HG03103 (cell line): Measurements from ENCODE around the gene RALGAPA1.
"Not testable (repeated sequence)": the region's sequence is repeated elsewhere in the genome, so short reads cannot be mapped to it uniquely, and the experiment has no call there.

Experiments used
- ATAC-seq: cut with Tn5 transposase; IDR thresholded peaks from one replicate; pipeline ENCODE4 v1.9.1; 2021; ENCODE audit warnings: low read depth; ENCODE audit not compliant: unreplicated experiment

RALGAPA1 gene

DNA sequence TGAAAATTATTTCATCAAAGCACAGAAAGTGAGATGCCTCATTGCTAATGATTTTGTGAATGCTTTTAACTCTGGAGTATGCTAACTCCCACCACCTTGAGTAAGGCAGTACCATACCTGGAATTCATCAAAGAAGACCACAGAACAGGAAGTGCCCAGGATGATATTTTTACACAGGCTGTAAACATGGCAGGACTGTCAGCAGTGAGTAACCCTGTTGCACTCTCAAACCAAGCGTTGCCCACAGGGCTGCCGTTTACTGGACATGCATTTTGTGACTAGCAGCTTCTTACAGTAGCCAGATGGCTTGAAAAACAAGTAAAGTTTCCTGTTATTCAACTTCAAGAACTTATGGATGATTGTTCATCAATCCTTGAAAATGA, 42.4 kb downstream of the RALGAPA1 start:
- ATAC-seq: no peak

DNA sequence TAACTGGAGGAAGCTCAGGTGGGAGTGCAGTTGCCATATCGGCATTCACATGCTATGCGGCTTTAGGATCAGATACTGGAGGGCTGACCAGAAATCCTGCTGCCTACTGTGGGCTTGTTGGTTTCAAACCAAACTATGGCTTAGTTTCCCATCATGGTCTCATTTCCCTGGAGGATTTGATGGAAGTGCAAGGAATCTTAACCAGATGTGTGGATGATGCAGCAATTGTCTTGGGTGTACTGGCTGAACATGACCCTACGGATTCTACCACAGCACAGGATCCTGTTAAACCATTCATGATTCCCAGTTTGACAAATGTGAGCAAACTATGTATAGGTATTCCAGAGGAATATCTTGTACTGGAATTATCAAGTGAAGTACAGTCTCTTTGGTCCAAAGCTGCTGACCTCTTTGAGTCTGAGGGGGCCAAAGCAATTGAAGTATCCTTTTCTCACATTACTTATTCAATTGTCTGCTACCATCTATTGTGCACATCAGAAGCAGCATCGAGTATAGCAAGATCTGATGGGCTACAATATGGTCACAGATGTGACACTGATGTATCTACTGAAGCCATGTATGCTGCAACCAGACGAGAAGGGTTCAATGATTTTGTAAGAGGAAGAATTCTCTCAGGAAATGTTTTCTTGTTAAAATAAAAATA, 42.9 kb downstream of the RALGAPA1 start:
- no peak for ATAC-seq

DNA sequence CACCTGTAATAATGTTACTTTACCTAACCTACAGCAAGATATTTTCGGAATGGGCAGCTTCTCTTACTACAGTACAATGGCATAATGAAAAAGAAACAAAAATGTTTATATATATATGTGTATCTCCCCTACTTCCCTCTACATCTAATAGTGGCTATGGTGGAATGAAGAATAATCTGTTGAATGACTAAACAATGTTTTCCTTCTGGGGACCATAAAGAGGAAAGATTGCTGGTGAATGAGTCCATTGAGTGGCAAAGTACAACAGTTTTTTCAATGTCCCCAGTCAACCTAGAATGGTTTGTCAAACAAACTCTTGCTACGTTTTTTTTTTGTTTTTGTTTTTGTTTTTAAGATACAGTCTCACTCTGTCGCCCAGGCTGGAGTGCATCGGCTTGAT, 47.2 kb downstream of the RALGAPA1 start:
- ATAC-seq: no peak

DNA sequence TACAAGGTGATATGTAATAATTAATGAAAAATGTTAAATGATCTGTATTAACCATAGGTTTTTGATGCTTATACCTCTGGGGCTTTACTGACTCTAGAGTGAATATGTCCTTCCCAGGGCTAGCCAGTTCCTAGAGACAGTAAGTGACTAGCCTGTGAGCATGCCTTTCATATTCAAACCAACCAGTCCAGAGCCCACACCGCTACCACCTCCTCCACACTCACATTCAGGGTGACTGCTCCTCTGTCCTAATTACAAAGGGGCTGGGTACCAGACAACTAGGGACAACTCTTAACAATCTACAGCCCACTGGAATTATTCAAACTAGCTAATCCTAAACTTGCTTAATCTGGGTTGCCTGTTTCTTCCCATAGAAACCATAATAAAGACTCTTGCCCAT, 49.0 kb downstream of the RALGAPA1 start:
- no peak for ATAC-seq

DNA sequence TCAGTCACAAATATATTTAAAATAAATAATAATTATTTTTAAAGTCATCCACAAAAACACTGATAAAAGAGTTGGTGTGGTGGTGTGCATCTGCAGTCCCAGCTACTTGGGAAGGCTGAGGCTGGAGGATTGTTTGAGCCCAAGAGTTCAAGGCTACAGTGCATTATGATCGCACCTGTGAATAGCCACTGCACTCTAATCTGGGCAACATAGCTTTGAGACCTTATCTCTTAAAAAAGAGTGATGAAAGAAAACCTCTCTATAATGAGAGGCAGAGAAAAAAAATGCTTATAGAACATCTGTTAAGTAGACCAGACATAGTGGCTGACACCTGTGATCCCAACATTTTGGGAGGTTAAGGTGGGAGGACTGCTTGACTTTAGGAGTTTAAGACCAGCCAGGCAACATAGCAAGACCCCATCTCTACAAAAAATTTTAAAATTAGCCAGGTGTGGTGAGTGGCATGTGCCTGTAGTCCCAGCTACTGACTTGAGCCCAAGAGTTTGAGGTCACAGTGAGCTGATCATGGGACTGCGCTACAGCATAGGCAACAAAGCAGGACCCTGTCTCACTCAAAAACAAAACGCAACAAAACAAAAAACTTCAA, 50.5 kb downstream of the RALGAPA1 start:
- ATAC-seq: no peak

DNA sequence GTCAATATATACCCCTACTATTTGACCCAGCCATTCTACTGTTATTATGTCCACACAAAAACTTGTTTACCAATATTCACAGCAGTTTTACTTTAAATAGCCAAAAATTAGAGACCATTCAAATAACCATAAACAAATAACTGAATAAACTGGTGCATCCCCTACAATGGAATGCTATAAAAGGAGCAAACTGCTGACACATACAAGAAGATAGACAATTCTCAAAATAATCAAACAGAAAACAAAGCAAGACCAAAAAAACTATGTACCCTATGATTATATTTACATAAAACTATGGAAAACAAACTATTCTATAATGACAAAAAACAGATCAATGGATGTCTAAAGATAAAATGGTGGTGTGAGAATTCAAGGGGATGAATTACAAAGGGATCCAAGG, 54.4 kb downstream of the RALGAPA1 start:
- no peak for ATAC-seq

DNA sequence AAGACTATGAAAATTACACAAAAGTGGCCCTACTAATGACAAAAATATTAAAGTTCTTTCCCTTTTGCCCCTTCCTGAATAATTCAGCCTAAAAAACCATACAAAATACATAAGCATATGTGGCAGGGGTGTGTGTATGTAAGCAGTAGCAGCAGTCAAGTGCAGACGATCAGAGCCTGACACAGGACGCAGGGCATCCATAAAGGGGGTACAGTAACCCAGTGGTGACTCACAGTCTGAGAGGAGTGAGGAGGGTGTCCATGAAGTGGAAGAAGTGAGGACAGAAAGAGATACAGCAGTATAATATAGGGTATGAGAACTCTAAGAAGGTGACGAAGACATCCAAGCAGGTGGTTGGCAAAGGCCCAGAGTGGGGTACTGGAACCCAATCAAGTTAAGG, 56.7 kb downstream of the RALGAPA1 start:
- ATAC-seq: no peak

DNA sequence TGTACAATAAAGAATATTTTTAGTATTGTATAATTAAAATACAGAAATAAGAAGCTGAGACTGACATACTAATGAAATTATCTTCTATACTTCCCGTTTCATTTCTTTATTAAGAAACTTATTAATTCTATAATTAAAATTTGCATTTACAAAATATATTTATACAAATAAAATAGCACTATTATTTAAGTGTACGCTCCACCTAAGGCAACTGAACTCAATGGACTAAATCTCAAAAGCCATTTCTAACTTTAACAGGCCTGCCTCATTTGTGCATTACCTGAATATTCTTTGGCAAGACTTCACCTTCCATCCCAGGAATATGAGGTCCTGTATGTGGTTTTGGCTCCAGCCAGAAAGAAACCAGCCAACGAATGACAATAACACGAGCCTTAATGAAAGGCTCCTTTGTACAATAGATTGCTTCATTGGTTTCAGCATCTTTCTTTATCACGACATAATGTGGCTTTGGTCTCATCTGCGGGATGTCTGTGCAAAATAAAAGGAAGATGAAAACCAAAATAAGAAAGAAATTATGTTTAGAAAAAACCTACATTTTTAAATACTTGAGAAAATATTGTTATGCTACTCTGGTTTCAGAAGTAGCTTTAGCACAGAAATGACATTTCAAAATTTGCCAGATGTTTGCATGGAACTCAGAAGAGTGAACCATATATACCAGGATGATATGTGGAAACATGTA, 58.7 kb downstream of the RALGAPA1 start:
- no peak for ATAC-seq

DNA sequence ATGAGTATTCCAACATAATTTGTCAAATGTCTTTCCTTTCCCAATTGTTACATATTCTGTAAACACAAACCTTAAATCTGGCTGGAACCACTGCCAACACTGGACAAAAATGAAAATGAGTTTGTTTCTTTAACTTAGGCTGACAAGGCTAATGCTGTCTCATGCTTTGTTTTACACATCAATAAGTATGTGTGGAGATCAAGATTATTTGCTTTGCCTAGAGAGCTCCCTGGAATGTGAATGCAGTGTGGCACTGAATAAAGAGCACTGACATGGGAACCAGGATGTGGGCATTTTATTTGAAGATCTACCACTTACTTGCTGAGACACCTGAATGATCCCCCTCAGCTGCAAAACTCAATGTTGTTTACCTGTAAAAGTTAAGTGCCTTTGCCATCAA, 61.7 kb downstream of the RALGAPA1 start:
- no peak for ATAC-seq

DNA sequence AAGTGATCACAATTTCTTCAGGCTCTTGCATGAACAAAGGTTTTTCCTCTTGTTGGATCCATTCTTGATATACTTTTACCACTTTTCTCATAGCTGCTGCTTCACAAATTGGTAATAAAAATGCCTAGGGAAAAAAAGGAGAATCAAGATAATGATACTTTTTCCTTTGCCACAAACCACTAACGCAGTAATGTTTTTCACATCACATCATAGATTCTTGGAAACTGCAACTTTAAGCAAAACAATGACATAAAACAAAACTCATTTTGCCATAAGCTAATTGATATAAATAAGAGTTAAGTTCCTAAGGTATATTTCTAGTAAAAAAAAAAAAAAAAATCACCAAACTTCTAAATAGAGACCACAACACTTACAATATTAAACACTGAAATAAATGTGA, 66.7 kb downstream of the RALGAPA1 start:
- ATAC-seq: no peak

DNA sequence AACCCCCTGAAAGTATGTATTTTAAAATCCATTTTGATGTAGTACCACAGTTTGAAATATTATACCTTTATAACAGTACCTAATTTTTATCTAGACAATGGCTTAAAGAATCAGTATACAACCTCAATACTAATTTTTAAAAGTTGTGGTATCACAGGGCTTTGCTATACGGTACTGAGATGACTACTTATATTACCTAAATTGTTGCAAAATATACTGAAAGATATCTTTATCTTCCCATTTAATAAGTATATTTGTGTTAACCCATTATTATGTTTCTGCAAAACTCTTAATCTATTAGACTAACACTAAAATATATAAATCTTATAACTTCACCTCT, 67.1 kb downstream of the RALGAPA1 start:
- no peak for ATAC-seq

DNA sequence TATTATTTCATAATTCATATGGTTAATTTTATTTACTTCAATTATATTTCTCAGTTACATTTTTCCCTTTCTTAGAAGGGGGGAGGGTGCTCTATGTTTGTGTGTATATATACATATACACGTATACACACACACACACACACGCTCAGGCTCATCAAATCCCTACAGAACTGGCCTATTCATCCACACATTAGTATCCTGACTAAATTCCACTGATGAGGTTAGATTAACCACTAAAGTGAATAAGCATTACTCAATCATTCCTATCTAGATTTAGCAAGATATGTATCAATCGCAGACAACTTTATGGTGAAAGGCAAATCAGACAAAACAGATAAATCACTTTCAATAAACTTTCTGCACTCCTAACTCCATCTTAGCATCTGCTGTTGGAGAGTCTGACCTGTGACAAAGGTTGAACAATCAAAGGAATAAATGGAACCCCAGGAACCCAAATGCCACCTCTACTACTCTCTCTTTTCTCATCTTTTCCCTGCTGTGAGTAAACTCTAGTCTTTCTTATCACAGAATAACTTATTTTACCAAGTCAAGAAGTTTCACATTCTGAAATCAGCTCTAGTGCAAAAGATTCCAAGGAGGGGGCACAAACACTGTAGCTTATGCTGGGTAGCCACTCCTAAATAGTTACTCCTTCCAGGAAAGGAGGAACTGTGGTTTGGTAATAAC, 67.6 kb downstream of the RALGAPA1 start:
- ATAC-seq: no peak

DNA sequence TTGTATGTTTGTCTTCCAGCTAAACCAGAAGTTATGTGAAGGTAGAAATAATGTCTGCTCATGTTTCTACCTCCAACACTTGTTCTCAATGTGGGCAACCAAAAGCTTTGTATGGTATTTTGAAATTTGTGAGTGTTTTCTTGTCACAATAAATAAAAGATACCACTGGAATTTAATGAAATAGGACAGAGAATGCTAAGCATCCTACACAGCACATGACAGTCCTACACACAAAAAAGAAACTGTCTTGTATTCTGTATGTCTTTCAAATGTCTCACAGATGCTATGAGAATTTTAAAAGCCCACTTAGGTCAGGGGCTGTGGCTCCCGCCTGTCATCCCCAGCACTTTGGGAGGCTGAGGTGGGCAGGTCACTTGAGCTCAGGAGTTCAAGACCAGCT, 68.9 kb downstream of the RALGAPA1 start:
- no peak for ATAC-seq

DNA sequence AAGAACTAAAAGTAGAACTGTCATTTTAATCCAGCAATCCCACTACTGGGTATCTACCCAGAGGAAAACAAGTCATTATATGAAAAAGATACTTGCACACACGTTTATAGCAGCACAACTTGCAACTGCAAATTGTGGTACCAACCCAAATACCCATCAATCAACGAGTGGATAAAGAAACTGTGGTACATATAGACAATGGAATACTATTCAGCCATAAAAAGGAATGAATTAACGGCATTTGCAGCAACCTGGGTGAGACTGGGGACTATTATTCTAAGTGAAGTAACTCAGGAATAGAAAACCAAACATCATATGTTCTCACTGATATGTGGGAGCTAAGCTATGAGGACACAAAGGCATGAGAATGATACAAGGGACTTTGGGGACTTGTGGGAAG, 73.9 kb downstream of the RALGAPA1 start:
- not testable (repeated sequence) for ATAC-seq

DNA sequence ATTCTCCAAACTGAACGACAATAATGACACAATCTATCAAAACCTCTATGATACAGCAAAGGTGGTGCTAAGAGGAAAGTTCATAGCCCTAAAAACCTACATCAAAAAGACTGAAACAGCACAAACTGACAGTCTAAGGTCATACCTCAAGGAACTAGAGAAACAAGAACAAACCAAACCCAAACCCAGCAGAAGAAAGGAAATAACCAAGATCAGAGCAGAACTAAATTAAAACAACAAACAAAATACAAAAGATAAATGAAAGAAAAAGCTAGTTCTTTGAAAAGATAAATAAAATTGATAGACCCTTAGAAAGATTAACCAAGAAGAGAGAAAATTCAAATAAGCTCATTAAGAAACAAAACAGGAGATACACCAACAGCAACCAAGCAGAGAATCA, 75.6 kb downstream of the RALGAPA1 start:
- ATAC-seq: not testable (repeated sequence)

DNA sequence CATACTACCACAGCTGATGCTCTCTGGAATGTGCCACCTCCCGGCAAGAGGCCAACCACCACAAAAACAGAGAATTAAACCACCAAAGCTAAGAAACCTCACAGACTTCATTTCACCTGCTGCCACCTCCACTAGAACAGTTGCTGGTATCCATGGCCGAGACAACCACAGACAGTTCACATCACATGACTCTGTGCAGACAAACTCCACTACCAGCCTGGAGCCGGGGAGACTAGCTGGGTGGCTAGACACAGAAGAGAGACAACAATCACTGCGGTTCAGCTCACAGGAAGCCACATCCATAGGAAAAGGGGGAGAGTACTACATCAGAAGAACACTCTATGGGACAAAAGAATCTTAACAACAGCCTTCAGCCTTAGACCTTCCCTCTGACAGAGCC, 78.2 kb downstream of the RALGAPA1 start:
- ATAC-seq: no peak

DNA sequence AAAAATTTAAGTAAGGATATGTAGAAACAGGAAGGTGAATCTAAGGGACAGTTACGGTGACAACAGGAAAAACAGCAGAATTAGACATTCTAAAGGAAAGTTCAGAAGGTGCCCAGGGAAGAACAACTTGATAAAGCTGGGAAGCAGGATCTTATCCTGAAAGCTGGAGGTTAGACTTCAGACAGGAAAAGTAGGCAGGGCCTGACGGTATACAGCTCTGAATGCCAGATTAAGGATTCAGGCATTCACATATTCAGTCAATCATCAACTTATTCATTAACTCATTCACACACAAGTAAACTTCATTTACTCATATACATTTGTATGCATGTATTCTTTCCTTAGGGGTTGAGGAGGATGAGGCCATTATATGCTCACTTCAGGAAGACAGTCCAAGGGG, 81.3 kb downstream of the RALGAPA1 start:
- ATAC-seq: no peak

DNA sequence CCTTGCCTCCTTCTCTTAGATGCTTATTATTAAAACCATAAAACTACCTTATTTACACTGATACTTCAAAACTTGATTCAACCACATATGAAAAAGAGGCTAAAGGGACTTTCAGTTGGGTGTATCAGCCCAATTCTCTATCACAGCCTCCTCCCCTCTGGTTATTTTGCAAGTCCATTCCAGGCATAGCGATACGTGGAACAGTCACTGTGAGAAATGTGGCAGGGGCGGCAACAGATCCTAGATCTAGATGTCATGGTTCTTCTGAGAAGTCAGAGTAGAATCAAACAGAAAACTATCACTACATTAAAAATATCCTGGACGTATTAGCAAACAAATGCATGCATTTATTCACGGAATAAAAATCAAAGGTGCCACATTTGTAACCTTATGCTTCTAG, 83.2 kb downstream of the RALGAPA1 start:
- ATAC-seq: no peak

DNA sequence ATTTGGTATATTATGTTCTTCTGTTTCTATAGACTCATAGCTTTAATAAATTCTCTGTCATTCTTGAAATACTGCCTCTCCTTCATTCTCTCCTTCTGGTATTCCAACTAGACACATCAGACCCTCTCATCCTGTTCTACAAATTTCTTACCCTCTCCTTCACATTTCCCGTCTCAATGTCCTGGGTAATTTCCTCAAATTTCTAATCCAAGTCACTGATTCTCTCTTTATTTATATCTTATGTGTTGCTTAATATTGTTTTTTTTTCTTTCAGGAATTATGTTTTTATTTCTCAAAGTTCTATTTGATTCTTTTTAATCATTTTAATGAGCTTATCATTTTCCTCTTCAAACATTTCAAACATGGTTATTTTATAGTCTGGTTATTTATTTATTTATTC, 94.0 kb downstream of the RALGAPA1 start:
- no peak for ATAC-seq

DNA sequence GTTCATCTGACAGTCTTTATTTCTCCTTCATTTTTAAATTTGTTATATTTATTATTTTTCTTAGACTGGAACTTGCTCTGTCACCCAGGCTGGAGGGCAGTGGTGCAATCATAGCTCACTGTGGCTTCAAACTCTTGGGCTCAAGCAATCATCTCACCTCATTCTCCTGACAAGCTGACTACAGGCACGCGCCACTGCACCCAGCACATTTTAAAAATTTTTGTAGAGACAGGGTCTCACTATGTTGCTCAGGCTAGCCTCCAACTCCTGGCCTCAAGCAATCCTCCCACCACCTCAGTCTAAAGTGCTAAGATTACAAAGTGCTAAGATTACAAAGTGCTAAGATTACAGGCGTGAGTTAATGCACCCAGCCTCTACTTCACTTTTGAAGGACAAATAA, 96.6 kb downstream of the RALGAPA1 start:
- no peak for ATAC-seq

DNA sequence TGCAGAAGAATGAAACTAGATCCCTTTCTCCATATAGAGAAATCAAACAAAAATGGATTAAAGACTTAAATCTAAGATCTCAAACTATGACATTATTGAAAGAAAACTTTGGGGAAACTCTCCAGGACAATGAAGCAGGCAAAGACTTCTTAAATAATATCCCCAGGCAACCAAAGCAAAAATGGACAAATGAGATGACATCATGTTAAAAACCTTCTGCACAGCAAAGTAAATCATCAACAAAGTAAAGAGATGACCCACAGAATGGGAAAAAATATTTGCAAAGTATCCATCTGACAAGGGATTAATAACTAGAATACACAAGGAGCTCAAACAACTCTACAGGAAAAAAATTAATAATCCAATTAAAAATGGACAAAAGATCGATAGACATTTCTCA, 101.0 kb downstream of the RALGAPA1 start:
- no peak for ATAC-seq

DNA sequence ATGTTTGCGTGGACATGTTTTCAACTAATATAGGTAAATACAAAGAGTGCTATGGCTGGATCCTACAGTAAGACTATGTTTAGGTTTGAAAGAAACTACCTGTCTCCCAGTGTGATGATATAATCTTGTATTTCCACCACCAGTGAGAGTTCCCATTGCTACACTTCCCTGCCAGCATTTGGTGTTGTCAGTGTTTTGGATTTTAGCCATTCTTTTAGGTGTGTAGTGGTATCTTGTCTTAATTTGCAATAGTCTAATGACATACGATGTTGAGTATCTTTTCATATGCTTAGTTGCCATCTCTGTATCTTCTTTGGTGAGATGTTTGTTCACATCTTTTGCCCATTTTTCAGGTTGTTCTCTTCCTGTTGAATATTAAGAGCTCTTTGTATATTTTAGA, 103.5 kb downstream of the RALGAPA1 start:
- ATAC-seq: no peak
